NCI-H2107 (cell line): ENCODE results near the gene CALM3.
"Not testable (repeated sequence)": the region's sequence is repeated elsewhere in the genome, so short reads cannot be mapped to it uniquely, and the experiment has no call there.

Experiments used
- DNase-seq: peaks from one replicate; lab custom pipeline; 2025; lab: John Stamatoyannopoulos, UW

CALM3 gene

DNA sequence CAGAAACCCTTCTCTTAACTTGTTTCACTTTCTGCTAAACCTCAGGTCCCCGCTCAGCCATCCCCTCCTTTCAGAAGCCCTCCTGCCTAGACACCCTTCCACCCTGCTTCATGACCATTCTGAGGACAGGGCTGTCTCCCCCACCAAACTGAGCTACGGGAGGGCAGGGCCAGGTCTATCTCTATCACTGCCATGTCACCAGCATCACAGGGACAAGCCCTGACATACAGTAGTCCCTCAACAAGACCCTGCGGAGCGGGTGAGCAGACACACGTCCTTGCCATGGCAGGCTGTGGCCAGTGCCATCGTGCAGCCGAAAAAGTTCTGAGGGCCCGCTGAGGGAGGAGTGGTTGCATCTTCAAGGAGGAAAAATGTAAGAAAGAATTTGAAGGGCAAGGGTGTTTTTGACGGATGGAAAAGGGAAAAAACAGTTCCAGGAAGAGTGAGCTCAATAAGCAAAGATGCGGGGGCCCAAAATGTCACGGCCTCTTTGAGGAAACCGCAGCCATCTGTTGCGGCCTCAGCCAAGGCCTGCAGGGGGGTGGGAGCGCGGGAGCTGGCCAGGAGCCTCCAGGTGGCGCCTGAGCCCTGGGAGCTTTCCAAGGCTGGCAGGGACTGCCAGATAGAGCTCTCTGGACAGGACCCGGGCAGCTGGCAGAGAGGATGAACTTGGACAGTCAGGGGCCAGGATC is 15.6 kb downstream of the CALM3 start:
- no peak for DNase-seq

- DNase-seq: no peak
Observed at GRCh38 chr19:46617601-46618000, 16.5 kb downstream of the CALM3 start.

GRCh38 chr19:46618670-46619231 is 17.6 kb downstream of the CALM3 start:
- no peak for DNase-seq

- DNase-seq: no peak
Observed at GRCh38 chr19:46620267-46620666, 19.1 kb downstream of the CALM3 start.

- no peak for DNase-seq
Observed at GRCh38 chr19:46620716-46621115, 19.6 kb downstream of the CALM3 start.

GRCh38 chr19:46621191-46622117 is 20.3 kb downstream of the CALM3 start:
- no peak for DNase-seq

GRCh38 chr19:46622118-46622446 is 21.0 kb downstream of the CALM3 start:
- DNase-seq: no peak

DNA sequence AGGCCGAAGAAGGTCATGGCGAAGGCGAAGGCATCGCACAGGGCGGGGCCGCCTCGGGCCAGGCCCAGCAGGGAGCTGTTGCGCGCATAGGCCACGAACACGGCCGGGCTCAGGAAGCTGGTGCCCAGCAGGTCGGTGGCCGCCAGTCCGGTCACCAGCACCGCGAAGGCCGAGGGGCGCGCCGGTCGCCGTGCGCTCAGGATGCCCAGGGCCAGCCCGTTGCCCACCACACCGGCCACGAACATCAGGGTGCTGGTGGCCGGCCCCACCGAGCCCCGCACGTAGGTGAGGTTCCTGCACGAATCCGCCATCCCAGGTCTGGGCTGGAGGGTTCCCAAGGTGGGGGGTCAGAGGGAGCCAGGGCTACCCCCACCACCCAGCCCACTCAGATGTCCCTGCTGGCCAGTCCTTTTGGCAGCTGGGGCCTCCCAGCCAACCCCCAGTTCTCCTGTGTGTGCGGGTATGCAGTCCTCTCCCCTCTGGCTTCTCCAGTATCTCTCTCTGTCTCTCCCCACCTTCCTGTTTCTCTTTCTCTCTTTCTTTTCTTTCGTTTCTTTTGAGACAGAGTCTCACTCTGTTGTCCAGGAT is 22.9 kb downstream of the CALM3 start:
- DNase-seq: no peak

DNA sequence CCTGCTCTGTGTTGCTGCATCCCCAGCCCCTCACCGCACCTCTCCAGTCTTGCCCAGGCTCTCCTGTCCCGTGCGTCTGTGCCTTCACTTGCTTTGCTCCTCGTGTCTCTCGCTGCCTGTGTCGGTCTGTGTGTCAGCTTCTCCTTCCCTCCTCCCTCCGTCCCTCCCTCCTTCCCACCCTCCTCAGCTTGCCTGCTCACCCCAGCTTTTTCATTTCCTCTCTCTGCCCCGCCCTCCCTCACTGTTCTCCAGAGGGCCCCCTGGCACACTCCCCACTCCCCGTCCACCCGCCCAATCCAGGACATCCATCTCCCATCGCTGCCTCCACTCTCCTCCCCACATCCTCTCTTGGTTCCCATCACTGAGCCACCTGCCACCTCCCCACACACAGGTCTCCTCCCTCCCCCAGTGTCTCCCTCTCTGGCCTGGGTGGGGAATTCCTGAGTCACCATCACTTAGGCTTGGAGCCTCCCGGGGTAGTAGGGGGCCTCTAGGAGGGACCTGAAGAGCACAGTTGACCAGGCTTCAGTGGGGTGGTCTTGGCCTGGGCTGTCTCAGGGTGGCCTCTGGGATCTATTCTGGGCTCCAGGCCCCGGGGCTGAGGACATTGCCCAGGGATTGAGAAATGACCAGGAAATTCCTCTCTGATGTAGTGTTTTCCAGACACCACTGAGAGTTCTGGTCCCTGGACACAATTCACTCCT is 24.0 kb downstream of the CALM3 start, which contains the start of gene PTGIR:
TSS of gene PTGIR (minus strand) at position 132 of the 704 bp plus-strand sequence. CDS start 864 bp downstream, outside the sequence.
- no peak for DNase-seq

GRCh38 chr19:46625731-46626130 is 24.6 kb downstream of the CALM3 start:
- no peak for DNase-seq

DNA sequence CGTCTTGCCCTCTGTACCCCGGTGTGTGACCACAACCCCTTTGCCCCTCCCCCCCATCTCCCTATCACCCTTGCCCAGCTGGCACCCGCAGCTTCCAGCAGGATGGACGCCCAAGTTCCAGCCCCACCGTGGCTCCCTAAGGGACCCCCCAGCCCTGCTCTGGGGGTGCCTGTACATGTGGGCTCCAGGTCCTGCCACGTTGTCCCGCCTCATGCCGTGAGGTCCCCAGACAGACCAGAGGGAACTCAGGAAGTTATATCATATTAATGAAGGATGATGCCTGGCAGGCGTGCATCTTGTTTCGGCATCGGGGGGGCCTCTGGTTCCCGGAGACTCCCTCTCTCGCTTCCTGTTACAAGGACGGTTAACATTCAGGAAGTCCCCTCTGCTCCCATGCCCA is 25.3 kb downstream of the CALM3 start:
- DNase-seq: no peak

DNA sequence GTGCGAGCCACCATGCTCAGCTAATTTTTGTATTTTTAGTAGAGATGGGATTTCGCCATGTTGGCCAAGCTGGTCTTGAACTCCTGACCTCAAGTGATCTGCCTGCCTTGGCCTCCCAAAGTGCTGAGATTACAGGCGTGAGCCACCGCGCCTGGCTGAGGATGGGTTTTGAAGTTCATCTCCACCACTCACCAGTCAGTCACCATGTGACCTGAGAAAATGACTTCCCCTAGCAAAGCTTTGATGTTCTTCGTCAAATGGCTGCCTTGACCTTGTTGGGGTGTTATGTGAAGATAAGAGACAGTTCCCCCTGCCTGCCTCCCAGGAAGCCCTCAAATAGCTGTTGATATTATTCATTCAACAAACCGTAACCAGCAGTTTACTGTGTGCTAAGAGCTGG is 27.8 kb downstream of the CALM3 start:
- not testable (repeated sequence) for DNase-seq

- no peak for DNase-seq
Observed at GRCh38 chr19:46629546-46630025, 28.5 kb downstream of the CALM3 start.

DNA sequence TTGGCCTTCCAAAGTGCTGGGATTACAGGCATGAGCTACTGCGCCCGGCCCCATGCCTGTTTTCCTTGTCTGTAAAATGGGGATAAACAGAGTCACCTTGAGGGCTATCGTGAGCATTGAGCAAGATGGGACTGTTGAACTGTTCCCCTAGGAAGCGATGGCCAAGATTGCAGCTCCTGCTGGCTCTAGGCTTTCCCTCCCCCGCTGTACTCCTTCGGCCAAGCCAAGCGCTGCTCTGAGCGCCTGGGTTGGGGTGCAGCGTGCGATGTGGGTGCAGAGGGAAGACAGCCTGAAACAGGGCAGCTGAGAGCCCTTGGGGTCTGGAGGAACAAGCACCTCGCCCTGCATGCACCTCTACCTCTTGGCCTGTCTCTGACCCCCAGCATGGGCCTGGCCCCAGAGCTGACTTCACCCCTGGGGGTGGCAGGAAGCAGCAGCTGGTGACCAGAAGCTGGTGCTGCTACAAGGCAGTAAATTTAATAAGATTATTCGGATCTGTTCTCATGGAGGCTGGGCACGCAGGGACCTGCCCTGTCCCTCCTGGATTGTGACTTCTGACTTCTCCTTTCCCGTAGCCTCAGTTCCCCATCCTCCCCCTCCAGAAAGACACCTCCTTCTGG is 29.6 kb downstream of the CALM3 start:
- no peak for DNase-seq

GRCh38 chr19:46631481-46631880 is 30.4 kb downstream of the CALM3 start:
- DNase-seq: no peak

GRCh38 chr19:46633130-46633529 is 32.0 kb downstream of the CALM3 start:
- DNase-seq: no peak

DNA sequence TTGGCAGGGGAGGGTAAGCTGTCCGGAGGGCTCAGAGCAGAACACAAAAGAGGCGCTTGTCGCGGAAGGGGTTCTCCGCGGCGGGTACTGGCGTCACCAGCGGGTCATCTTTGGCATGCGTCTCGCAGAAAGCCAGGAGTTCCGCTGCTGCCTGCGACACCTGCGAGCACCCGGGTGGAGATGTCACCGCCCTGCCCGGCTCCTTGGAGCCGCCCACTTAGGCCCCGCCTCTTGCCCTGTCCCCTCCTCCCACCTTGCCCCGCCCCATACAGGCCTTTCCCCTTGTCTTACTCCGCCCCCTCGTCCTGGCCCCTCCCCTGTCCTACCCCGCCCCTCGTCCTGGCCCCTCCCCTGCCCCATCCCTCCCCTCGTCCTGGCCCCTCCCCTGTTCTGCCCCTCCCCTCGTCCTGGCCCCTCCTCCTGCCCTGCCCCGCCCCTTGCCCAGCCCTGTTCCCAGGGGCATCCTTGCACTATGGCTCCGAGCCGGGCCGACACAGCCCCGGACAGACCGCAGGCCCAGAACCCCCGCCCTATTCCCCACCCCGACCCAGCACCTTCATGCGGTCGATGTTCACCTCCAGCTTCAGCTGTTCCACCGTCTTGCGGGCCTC is 33.0 kb downstream of the CALM3 start:
- DNase-seq: no peak

DNA sequence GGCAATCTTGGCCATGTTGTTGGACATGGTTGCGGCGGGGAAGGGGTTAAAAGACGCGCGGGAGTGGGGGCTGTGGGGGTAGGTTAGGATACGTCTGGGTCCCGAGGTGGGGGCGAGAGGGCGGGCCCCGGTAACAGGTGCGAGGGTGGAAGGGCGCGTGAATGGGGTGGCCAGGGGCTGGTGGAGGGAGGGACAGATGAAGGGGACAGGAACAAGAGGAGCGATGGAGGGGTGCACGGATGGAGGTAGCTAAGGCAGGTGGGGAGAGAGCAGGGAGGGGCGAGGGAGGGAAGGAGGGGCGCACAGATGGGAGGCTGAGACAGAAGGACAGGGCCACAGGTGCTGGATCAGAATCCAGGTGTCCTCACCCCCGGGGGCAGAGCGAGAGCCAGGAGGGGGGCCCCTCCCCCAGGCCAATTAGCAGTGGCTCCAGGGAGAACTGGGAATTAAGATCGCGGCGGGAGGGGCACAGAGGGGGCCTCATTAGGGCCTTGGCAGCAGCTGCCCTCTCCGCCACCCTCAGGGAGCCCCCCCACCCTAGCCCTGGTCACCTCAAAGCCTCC is 33.6 kb downstream of the CALM3 start:
- no peak for DNase-seq

- DNase-seq: no peak
Observed at GRCh38 chr19:46635920-46636761, 35.0 kb downstream of the CALM3 start, which contains the start of gene GNG8. TSS of gene GNG8 (minus strand) at chr19:46636202. CDS start at chr19:46634682, 1,520 bp downstream.
